SK-N-MC (cell line): ENCODE results near the gene MGAT5.

Experiments used
- EZH2 ChIP-seq: fragments of 200-600 bp; sonication (generic); IDR thresholded peaks from one replicate; pipeline ENCODE4 v1.6.1; 2017; ENCODE audit warnings: antibody characterized with exemption
- FOXP2 ChIP-seq: optimal IDR thresholded peaks from 2 replicates; pipeline ENCODE3; 2011; ENCODE audit warnings: mild to moderate bottlenecking, moderate library complexity; ENCODE audit not compliant: insufficient read depth; ENCODE audit errors: extremely low read length, control extremely low read depth
- POLR2AphosphoS5 ChIP-seq: IDR thresholded peaks from 2 replicates; pipeline ENCODE4 v1.6.1; 2012; ENCODE audit warnings: mild to moderate bottlenecking, low read depth, low read length, borderline replicate concordance

DNA sequence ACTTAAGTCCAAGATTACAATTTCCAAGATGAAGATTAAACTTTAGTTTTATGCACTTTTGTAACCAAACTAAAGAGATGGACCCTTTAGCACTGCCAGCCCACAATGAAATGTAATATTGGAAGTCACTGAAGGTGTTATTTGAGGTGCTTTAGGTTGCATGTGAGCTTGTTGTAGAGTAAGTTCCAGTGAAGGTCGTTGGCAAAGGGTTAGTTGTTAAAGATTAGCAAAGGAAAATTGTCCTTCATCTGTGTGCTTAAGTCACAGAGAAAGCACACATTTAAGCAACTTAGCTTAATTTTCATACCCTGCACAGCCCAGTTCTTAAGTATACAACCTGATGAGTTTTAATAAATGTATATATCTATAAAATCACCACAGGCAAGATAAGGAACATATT is 46.7 kb downstream of the MGAT5 start:
- TF ChIP-seq POLR2AphosphoS5 (no peak), EZH2 (no peak), FOXP2 (no peak)
